Natural killer cell (primary cell): ENCODE results near the gene MBOAT7. TPM values are rescaled to one million over a fixed set of nuclear protein-coding genes. Genes with fewer than 3 reads are reported as not detected.

Source experiments
- ATAC-seq, 3 donors: fragments of 150-1000 bp in 2 of 3; fragments of 200-7000 bp in 1 of 3; cut with Tn5 transposase; 1 replicate in 1 of 3; 2 replicates in 2 of 3; pipeline ENCODE4 v1.10.0; 2021; ENCODE audit warnings: mild to moderate bottlenecking in 2 of 3, moderate library complexity in 2 of 3
- DNase-seq, 2 donors: peaks; one replicate each; pipeline versions ENCODE4 v3.0.0 to v3.0.0-alpha.2; 2013 to 2021; ENCODE audit warnings: mixed read lengths in 1 of 2
- H3K27ac ChIP-seq: one replicate; pipeline ENCODE4 v1.5.1; 2013; ENCODE audit warnings: mild to moderate bottlenecking, low read length
- H3K27me3 ChIP-seq: one replicate; pipeline ENCODE4 v1.6.1; 2013; ENCODE audit warnings: low read length; ENCODE audit not compliant: control insufficient read depth, insufficient read depth
- H3K36me3 ChIP-seq: one replicate; pipeline ENCODE4 v1.6.1; 2013; ENCODE audit warnings: low read length; ENCODE audit not compliant: control insufficient read depth, insufficient read depth
- H3K4me1 ChIP-seq: one replicate; pipeline ENCODE4 v1.6.1; 2013; ENCODE audit warnings: low read length; ENCODE audit not compliant: control insufficient read depth, insufficient read depth
- H3K4me3 ChIP-seq: one replicate; pipeline ENCODE4 v1.5.1; 2013; ENCODE audit warnings: low read length
- H3K9me3 ChIP-seq: one replicate; pipeline ENCODE4 v1.6.1; 2013; ENCODE audit warnings: low read length; ENCODE audit not compliant: control insufficient read depth, insufficient read depth
- H3K27ac Mint-ChIP-seq, 2 donors: one replicate each; pipeline ENCODE4 v1.8.0; 2022; ENCODE audit warnings: mild to moderate bottlenecking in 2 of 2, mixed read lengths in 2 of 2, moderate library complexity in 1 of 2
- H3K27me3 Mint-ChIP-seq, 2 donors: one replicate each; pipeline ENCODE4 v1.8.0; 2022; ENCODE audit warnings: low read depth in 2 of 2, mixed read lengths in 2 of 2
- H3K36me3 Mint-ChIP-seq: one replicate; pipeline ENCODE4 v1.8.0; 2022; ENCODE audit warnings: mixed read lengths
- H3K4me1 Mint-ChIP-seq, 2 donors: one replicate each; pipeline ENCODE4 v1.8.0; 2022; ENCODE audit warnings: mixed read lengths in 2 of 2
- H3K4me3 Mint-ChIP-seq: one replicate; pipeline ENCODE4 v1.8.0; 2022; ENCODE audit warnings: mild to moderate bottlenecking, moderate library complexity, mixed read lengths
- H3K9me3 Mint-ChIP-seq, 2 donors: one replicate each; pipeline ENCODE4 v1.8.0; 2022; ENCODE audit warnings: mixed read lengths in 2 of 2
- CTCF ChIP-seq: fragments of 200-600 bp; IDR thresholded peaks from one replicate; pipeline ENCODE4 v1.8.0; 2022; ENCODE audit warnings: antibody characterized with exemption
- WGBS: methylation state at CpG from one replicate; pipeline ENCODE4 v1.1.7; 2013; ENCODE audit warnings: missing lambda C conversion rate; ENCODE audit not compliant: insufficient coverage; 5-methylcytosine and 5-hydroxymethylcytosine counted together
- intact Hi-C: fragments of 100-400 bp; cut with micrococcal nuclease; formaldehyde crosslinking; loops from one replicate; pipeline ENCODE4 v1.14.2; 2022
- total RNA-seq, 4 donors: library from RNA; stranded (reverse); fragments of 120-200 nt in 1 of 4; gene quantifications; one replicate each; pipeline versions ENCODE4 v1.2.3 to v1.2.4, GENCODE V29; 2013 to 2022

The MBOAT7 gene
- total RNA-seq, 3 donors from 2014 or later (not counting 1 experiment from before 2014, with no cell fraction given): 24.1 to 53.9 (median 31.2) TPM

DNA sequence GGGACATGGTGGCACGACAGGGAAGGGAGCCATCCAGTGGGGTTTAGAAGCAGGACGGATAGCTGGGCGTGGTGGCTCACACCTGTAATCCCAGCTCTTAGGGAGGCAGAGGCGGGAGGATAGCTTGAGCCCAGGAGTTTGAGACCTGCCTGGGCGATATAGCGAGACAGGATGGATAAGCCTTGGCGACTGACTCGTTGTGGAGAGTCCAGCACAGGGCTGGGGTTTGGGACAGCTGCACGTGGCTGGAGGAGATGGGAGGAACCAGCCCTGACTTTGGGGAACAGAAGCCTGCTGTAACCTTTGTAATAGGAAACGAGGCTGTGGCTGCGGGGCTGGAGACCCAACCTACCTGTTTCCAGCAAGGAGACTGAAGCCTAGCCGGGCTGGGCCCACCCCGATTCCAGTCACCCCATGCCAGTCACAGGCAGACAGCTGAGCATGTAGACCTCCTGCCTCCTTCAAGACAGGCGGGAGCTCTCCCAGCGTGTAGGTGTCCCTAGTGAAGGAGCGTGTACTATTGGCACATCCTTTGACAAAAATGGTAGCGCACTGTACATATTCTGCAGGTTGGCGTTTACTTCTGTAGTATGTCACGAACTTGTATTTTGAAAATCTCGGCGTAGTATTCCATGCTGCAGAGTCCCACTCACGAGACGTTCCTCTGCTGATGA, 37.9 kb downstream of the MBOAT7 start:
- ATAC-seq: no peak
- H3K4me3 Mint-ChIP-seq: no peak overlapping the region
- 96% methylated on average over 23 of the region's 23 CpGs for WGBS
- no peaks in the 10 kb centered on the region for H3K9me3 Mint-ChIP-seq
- no peak overlapping the region for H3K27ac Mint-ChIP-seq
- DNase-seq: no peak
- H3K4me1 ChIP-seq: peaks cover 4% of the 10 kb centered on the region
- intact Hi-C loops: no loop called here
- no peaks in the 10 kb centered on the region for H3K27me3 ChIP-seq
- H3K4me1 Mint-ChIP-seq: peaks cover 0 to 14% of the 10 kb centered on the region in 2 donors
- H3K4me3 ChIP-seq: no peak overlapping the region
- H3K36me3 Mint-ChIP-seq: peaks cover 7% of the 10 kb centered on the region
- no peaks in the 10 kb centered on the region for H3K27me3 Mint-ChIP-seq
- H3K27ac ChIP-seq: no peak overlapping the region
- H3K9me3 ChIP-seq: no peaks in the 10 kb centered on the region
- H3K36me3 ChIP-seq: peaks cover 87% of the 10 kb centered on the region
- TF ChIP-seq CTCF: no peak

GRCh38 chr19:54149021-54149812, 40.2 kb downstream of the MBOAT7 start:
- 86% methylated on average over 12 of the region's 12 CpGs for WGBS
- no peak overlapping the region for H3K4me3 Mint-ChIP-seq
- ATAC-seq: no peak
- intact Hi-C loops: no loop called here
- Histone ChIP-seq H3K9me3 (no peaks in the 10 kb centered on the region), H3K36me3 (peaks cover 87% of the 10 kb centered on the region), H3K27ac (no peak overlapping the region), H3K27me3 (no peaks in the 10 kb centered on the region), H3K4me1 (no peaks in the 10 kb centered on the region), H3K4me3 (no peak overlapping the region)
- no peaks in the 10 kb centered on the region for H3K9me3 Mint-ChIP-seq
- H3K4me1 Mint-ChIP-seq: peaks cover 5 to 24% of the 10 kb centered on the region in 2 donors
- peaks cover 7% of the 10 kb centered on the region for H3K36me3 Mint-ChIP-seq
- H3K27ac Mint-ChIP-seq: no peak overlapping the region
- TF ChIP-seq CTCF: no peak
- DNase-seq: no peak
- H3K27me3 Mint-ChIP-seq: no peaks in the 10 kb centered on the region

DNA sequence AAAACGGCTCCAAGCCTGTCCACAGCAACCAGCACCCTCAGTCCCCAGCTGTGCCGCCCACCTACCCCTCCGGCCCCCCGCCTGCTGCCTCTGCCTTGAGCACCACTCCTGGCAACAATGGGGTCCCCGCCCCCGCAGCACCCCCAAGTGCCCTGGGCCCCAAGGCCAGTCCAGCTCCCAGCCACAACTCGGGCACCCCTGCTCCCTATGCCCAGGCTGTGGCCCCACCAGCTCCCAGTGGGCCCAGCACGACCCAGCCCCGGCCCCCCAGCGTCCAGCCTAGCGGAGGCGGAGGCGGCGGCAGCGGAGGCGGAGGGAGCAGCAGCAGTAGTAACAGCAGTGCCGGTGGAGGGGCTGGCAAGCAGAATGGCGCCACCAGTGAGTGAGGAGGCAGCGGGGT, 41.2 kb downstream of the MBOAT7 start:
- Histone ChIP-seq H3K27me3 (no peaks in the 10 kb centered on the region), H3K4me1 (no peaks in the 10 kb centered on the region), H3K27ac (no peak overlapping the region), H3K36me3 (peaks cover 87% of the 10 kb centered on the region), H3K4me3 (no peak overlapping the region), H3K9me3 (no peaks in the 10 kb centered on the region)
- Mint-ChIP-seq H3K27ac (no peak overlapping the region), H3K36me3 (peaks cover 7% of the 10 kb centered on the region), H3K9me3 (no peaks in the 10 kb centered on the region), H3K4me1 (peaks cover 5 to 28% of the 10 kb centered on the region in 2 donors), H3K27me3 (no peaks in the 10 kb centered on the region), H3K4me3 (no peak overlapping the region)
- intact Hi-C loops: no loop called here
- TF ChIP-seq CTCF: no peak
- WGBS: 96% methylated on average over 19 of the region's 19 CpGs
- DNase-seq: no peak
- ATAC-seq: no peak
